A549 (cell line): ENCODE measurements around the gene SLF2.

Experiments
- CEBPB ChIP-seq, 2 experiments: fragments of >200 bp in 1 of 2; sonication (Bioruptor Twin) in 1 of 2; formaldehyde crosslinking in 1 of 2; IDR thresholded peaks; 2 replicates each; pipeline ENCODE4 v1.6.1; 2012 to 2016
- CHD4 ChIP-seq: fragments of 200-600 bp; sonication (generic); IDR thresholded peaks from 2 replicates; pipeline ENCODE4 v1.6.1; 2016; ENCODE audit warnings: antibody characterized with exemption, mild to moderate bottlenecking, borderline replicate concordance
- EHF ChIP-seq: fragments of 250-450 bp; sonication (Bioruptor Pico); IDR thresholded peaks from 2 replicates; pipeline ENCODE4 v1.5.0; 2020; ENCODE audit warnings: mild to moderate bottlenecking
- HOXA7 ChIP-seq: fragments of 250-450 bp; sonication (Bioruptor Pico); IDR thresholded peaks from 2 replicates; pipeline ENCODE4 v1.5.0; 2020; ENCODE audit warnings: mild to moderate bottlenecking, moderate library complexity
- MAZ ChIP-seq: fragments of 150-350 bp; IDR thresholded peaks from 2 replicates; pipeline ENCODE4 v1.6.1; 2014; ENCODE audit warnings: antibody characterized with exemption, low read depth, low read length, borderline replicate concordance
- POLR2A ChIP-seq: IDR thresholded peaks from 2 replicates; pipeline ENCODE4 v1.6.1; 2012; ENCODE audit warnings: mild to moderate bottlenecking, low read length
- POLR2AphosphoS2 ChIP-seq: conservative IDR thresholded peaks from 2 replicates; pipeline ENCODE4 v1.6.1; 2012; ENCODE audit warnings: low read length, improper control_type of control experiment, inconsistent platforms
- RAD21 ChIP-seq, 2 experiments: fragments of >200 bp in 1 of 2; sonication (Bioruptor Twin) in 1 of 2; formaldehyde crosslinking in 1 of 2; IDR thresholded peaks in 1 of 2; conservative IDR thresholded peaks in 1 of 2; 2 replicates in 1 of 2; 3 replicates in 1 of 2; pipeline ENCODE4 v1.6.1; 2012 to 2018; ENCODE audit warnings: inconsistent platforms in 1 of 2
- RFX5 ChIP-seq: fragments of 450-650 bp; IDR thresholded peaks from 2 replicates; pipeline ENCODE4 v1.7.1; 2014; ENCODE audit warnings: antibody characterized with exemption, mild to moderate bottlenecking, moderate library complexity
- TF ChIP-seq, protein P1 (sequence below): fragments of >200 bp; sonication (Bioruptor Twin); formaldehyde crosslinking; IDR thresholded peaks from 3 replicates; pipeline ENCODE4 v1.5.1; 2016
- TF ChIP-seq, protein P2 (sequence below): fragments of 250-450 bp; sonication (Bioruptor Pico); IDR thresholded peaks from 2 replicates; pipeline ENCODE4 v1.5.0; 2021; ENCODE audit warnings: mild to moderate bottlenecking, moderate library complexity, borderline replicate concordance
- TF ChIP-seq, protein P3 (sequence below): fragments of 200-600 bp; sonication (generic); IDR thresholded peaks from 2 replicates; pipeline ENCODE4 v1.6.1; 2016; ENCODE audit warnings: antibody characterized with exemption, mild to moderate bottlenecking, moderate library complexity

DNA sequence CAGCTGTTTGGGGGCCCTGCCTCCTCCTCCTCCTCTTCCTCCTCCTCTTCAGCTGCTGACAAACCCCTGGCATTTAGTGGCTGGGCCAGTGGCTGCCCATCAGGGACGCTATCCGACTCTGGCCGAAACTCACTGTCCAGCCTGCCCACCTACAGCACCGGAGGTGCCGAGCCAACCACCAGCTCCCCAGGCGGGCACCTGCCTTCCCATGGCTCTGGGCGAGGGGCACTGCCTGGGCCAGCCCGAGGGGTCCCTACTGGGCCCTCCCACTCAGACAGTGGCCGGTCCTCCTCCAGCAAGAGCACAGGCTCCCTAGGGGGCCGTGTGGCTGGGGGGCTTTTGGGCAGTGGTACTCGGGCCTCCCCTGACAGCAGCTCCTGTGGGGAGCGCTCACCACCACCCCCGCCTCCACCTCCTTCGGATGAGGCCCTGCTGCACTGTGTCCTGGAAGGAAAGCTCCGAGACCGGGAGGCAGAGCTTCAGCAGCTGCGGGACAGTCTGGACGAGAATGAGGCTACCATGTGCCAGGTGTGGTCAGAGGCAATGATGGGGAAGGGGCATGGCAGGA, 91.0 kb downstream of the SLF2 start:
- TF ChIP-seq, protein P1, sequence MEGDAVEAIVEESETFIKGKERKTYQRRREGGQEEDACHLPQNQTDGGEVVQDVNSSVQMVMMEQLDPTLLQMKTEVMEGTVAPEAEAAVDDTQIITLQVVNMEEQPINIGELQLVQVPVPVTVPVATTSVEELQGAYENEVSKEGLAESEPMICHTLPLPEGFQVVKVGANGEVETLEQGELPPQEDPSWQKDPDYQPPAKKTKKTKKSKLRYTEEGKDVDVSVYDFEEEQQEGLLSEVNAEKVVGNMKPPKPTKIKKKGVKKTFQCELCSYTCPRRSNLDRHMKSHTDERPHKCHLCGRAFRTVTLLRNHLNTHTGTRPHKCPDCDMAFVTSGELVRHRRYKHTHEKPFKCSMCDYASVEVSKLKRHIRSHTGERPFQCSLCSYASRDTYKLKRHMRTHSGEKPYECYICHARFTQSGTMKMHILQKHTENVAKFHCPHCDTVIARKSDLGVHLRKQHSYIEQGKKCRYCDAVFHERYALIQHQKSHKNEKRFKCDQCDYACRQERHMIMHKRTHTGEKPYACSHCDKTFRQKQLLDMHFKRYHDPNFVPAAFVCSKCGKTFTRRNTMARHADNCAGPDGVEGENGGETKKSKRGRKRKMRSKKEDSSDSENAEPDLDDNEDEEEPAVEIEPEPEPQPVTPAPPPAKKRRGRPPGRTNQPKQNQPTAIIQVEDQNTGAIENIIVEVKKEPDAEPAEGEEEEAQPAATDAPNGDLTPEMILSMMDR: no peak
- TF ChIP-seq POLR2A (no peak), EHF (CRISPR knock-in tag) (no peak), MAZ (no peak), HOXA7 (CRISPR knock-in tag) (no peak), POLR2AphosphoS2 (no peak), RAD21 (conservative IDR thresholded peaks at IDR 0.05 in 1 of 2, IDR thresholded peaks at IDR 0.05 in 1 of 2) (no peak), CHD4 (no peak), CEBPB (IDR thresholded peaks at IDR 0.05) (no peak), RFX5 (no peak)
- TF ChIP-seq, protein P2, sequence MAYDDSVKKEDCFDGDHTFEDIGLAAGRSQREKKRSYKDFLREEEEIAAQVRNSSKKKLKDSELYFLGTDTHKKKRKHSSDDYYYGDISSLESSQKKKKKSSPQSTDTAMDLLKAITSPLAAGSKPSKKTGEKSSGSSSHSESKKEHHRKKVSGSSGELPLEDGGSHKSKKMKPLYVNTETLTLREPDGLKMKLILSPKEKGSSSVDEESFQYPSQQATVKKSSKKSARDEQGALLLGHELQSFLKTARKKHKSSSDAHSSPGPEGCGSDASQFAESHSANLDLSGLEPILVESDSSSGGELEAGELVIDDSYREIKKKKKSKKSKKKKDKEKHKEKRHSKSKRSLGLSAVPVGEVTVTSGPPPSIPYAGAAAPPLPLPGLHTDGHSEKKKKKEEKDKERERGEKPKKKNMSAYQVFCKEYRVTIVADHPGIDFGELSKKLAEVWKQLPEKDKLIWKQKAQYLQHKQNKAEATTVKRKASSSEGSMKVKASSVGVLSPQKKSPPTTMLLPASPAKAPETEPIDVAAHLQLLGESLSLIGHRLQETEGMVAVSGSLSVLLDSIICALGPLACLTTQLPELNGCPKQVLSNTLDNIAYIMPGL: no peak
- TF ChIP-seq, protein P3, sequence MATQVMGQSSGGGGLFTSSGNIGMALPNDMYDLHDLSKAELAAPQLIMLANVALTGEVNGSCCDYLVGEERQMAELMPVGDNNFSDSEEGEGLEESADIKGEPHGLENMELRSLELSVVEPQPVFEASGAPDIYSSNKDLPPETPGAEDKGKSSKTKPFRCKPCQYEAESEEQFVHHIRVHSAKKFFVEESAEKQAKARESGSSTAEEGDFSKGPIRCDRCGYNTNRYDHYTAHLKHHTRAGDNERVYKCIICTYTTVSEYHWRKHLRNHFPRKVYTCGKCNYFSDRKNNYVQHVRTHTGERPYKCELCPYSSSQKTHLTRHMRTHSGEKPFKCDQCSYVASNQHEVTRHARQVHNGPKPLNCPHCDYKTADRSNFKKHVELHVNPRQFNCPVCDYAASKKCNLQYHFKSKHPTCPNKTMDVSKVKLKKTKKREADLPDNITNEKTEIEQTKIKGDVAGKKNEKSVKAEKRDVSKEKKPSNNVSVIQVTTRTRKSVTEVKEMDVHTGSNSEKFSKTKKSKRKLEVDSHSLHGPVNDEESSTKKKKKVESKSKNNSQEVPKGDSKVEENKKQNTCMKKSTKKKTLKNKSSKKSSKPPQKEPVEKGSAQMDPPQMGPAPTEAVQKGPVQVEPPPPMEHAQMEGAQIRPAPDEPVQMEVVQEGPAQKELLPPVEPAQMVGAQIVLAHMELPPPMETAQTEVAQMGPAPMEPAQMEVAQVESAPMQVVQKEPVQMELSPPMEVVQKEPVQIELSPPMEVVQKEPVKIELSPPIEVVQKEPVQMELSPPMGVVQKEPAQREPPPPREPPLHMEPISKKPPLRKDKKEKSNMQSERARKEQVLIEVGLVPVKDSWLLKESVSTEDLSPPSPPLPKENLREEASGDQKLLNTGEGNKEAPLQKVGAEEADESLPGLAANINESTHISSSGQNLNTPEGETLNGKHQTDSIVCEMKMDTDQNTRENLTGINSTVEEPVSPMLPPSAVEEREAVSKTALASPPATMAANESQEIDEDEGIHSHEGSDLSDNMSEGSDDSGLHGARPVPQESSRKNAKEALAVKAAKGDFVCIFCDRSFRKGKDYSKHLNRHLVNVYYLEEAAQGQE: no peak
